Esophagus squamous epithelium (tissue), 5 donors: ENCODE measurements around the gene SF3A2. TPM values are rescaled to one million over a fixed set of nuclear protein-coding genes. Genes with fewer than 3 reads are reported as not detected.
A peak's percentile ranks its signal among the peaks of the same experiment; 100 is the strongest.

ENCODE experiments used
- DNase-seq: peaks from one replicate; lab custom pipeline; 2025; lab: John Stamatoyannopoulos, UW
- H3K27ac ChIP-seq, 4 donors: fragments of 200-600 bp; sonication (generic); one replicate each; pipeline ENCODE4 v1.5.1; 2016 to 2019; ENCODE audit warnings: mild to moderate bottlenecking in 1 of 4
- H3K27me3 ChIP-seq, 4 donors: fragments of 200-600 bp; sonication (generic); 1 replicate in 3 of 4; 2 replicates in 1 of 4; pipeline versions ENCODE4 v1.5.1 to v1.6.0; 2017 to 2021; ENCODE audit warnings: antibody characterized with exemption in 1 of 4
- H3K36me3 ChIP-seq, 3 donors: fragments of 200-600 bp; sonication (generic); one replicate each; pipeline ENCODE4 v1.5.1; 2016 to 2019
- H3K4me1 ChIP-seq, 3 donors: fragments of 200-600 bp; sonication (generic); one replicate each; pipeline ENCODE4 v1.5.1; 2017 to 2019
- H3K4me3 ChIP-seq, 4 donors: fragments of 200-600 bp; sonication (generic); 1 replicate in 3 of 4; 2 replicates in 1 of 4; pipeline ENCODE4 v1.5.1; 2016 to 2019; ENCODE audit warnings: mild to moderate bottlenecking in 2 of 4, moderate library complexity in 1 of 4
- H3K9me3 ChIP-seq, 3 donors: fragments of 200-600 bp; sonication (generic); one replicate each; pipeline ENCODE4 v1.5.1; 2016 to 2019
- CTCF ChIP-seq, 6 experiments: fragments of 450-650 bp in 4 of 6; fragments of 200-600 bp in 2 of 6; sonication (generic) in 2 of 6; IDR thresholded peaks; one replicate each; pipeline ENCODE4 v1.5.1; 2016 to 2019; ENCODE audit warnings: antibody characterized with exemption in 6 of 6, mild to moderate bottlenecking in 4 of 6, moderate library complexity in 4 of 6
- POLR2A ChIP-seq, 4 donors: fragments of 450-650 bp; IDR thresholded peaks; one replicate each; pipeline ENCODE4 v1.6.1; 2017; ENCODE audit warnings: antibody characterized with exemption in 4 of 4, mild to moderate bottlenecking in 4 of 4, moderate library complexity in 3 of 4
- WGBS, 2 donors: methylation state at CpG; one replicate each; pipeline ENCODE4 v1.1.5; 2018; 5-methylcytosine and 5-hydroxymethylcytosine counted together
- intact Hi-C: fragments of 100-400 bp; cut with DNase I; formaldehyde crosslinking; loops from one replicate; pipeline ENCODE4 v1.15.0; 2022
- total RNA-seq, 4 donors: library from RNA; depleted of rRNA; stranded (reverse); fragments of >200 nt; gene quantifications; one replicate each; pipeline ENCODE4 v1.1.0, GENCODE V29; 2016
- donor health status: DM: yes; HTN: yes; CAD: no.

The SF3A2 gene
- total RNA-seq, 4 donors from 2014 or later = 19.3 to 39.7 (median 31.3) TPM

DNA sequence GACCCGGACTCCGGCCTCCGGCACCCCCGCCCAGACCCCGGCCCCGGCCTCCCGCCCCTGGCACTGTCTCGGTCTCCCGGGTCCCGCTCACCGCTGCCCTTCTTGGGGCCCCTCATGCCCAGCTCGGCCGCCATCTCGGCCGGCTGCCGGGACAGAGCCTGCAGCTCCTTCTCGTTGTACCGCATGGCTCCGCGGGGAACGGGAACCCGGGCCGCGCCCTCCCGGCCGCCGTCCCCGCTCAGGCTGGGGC, 635 bp upstream of the SF3A2 start:
- peaks cover 2 to 39% (median 5%) of the 10 kb centered on the region in 3 donors for H3K36me3 ChIP-seq
- H3K27me3 ChIP-seq = no peaks in the 10 kb centered on the region
- H3K4me3 ChIP-seq = peak overlapping the region; percentile 79 to 97 (median 86)
- TF ChIP-seq POLR2A (IDR thresholded peaks at IDR 0.05) (peak in 3 of 4 donors; percentile 16 to 69 (median 36)), CTCF (IDR thresholded peaks at IDR 0.05) (no peak)
- peaks cover 31 to 86% (median 51%) of the 10 kb centered on the region in 3 donors for H3K4me1 ChIP-seq
- no peaks in the 10 kb centered on the region for H3K9me3 ChIP-seq
- intact Hi-C loops = loop anchor here (2.0 to 10.0 kb wide), 2 partner anchors 35 to 81 kb away; partner anchors contain the start of gene AP3D1
- no CpG with 5 or more reads among the region's 28 CpGs for WGBS, 2 donors
- peak overlapping the region; percentile 96 to 99 (median 98) for H3K27ac ChIP-seq
- no peak for DNase-seq

- Histone ChIP-seq H3K36me3 (peaks cover 0 to 28% (median 5%) of the 10 kb centered on the region in 3 donors), H3K27ac (peak overlapping the region; percentile 96 to 99 (median 98)), H3K4me3 (peak overlapping the region; percentile 79 to 97 (median 86)), H3K9me3 (no peaks in the 10 kb centered on the region), H3K4me1 (peaks cover 42 to 88% (median 63%) of the 10 kb centered on the region in 3 donors), H3K27me3 (no peaks in the 10 kb centered on the region)
- 41 to 45% methylated on average over 27 to 32 of the region's 43 CpGs for WGBS, 2 donors
- intact Hi-C loops = loop anchor here (2.0 to 10.0 kb wide), 2 partner anchors 34 to 82 kb away; partner anchors contain the start of gene AP3D1
- no peak for DNase-seq
- TF ChIP-seq POLR2A (IDR thresholded peaks at IDR 0.05) (no peak), CTCF (IDR thresholded peaks at IDR 0.05) (no peak)
Observed at GRCh38 chr19:2237051-2237868, 636 bp downstream of the SF3A2 start.

DNA sequence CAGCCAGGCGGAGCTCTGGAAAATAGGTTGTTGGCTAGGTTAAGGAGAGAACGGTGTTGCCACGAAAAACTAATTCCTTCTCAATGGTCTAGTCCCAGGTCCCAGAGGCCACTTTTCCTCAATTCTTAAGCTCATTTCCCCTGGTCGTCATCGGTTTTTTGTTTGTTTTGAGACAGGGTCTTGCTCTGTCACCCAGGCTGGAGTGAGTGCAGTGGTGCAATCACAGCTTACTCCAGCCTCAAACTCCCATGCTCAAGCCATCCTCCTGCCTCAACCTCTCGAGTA, 1.2 kb downstream of the SF3A2 start:
- Histone ChIP-seq H3K4me1 (peaks cover 43 to 88% (median 67%) of the 10 kb centered on the region in 3 donors), H3K4me3 (peak overlapping the region in 3 of 4 donors; percentile 79 to 97 (median 82)), H3K9me3 (no peaks in the 10 kb centered on the region), H3K27me3 (no peaks in the 10 kb centered on the region), H3K27ac (peak overlapping the region in 3 of 4 donors; percentile 96 to 99 (median 99)), H3K36me3 (peaks cover 0 to 28% (median 5%) of the 10 kb centered on the region in 3 donors)
- TF ChIP-seq CTCF (IDR thresholded peaks at IDR 0.05) = no peak
- no peak for TF ChIP-seq POLR2A (IDR thresholded peaks at IDR 0.05)
- WGBS, 2 donors = 51 to 75% methylated on average over 6 of the region's 6 CpGs
- intact Hi-C loops = loop anchor here (2.0 to 10.0 kb wide), 2 partner anchors 33 to 83 kb away; partner anchors contain the start of gene AP3D1
- DNase-seq = no peak

GRCh38 chr19:2239173-2239572, 2.5 kb downstream of the SF3A2 start:
- 35 to 38% methylated on average over 9 of the region's 10 CpGs for WGBS, 2 donors

More at GRCh38 chr19:2239173-2239572, 2.5 kb downstream of the SF3A2 start:
- Histone ChIP-seq H3K9me3 (no peaks in the 10 kb centered on the region), H3K27ac (peak overlapping the region in 2 of 4 donors; percentile 75 to 96), H3K4me1 (peaks cover 43 to 79% (median 64%) of the 10 kb centered on the region in 3 donors), H3K4me3 (peak overlapping the region in 3 of 4 donors; percentile 32 to 64 (median 41)), H3K27me3 (no peaks in the 10 kb centered on the region), H3K36me3 (peaks cover 9 to 28% (median 10%) of the 10 kb centered on the region in 3 donors)
- TF ChIP-seq CTCF (IDR thresholded peaks at IDR 0.05) (no peak), POLR2A (IDR thresholded peaks at IDR 0.05) (no peak)
- intact Hi-C loops = loop anchor here (10.0 kb wide), 1 partner anchor 84 kb away; the partner anchor contains the start of gene AP3D1
- no peak for DNase-seq
